H1 (cell line): ENCODE measurements around the gene ABCD2. TPM values are rescaled to one million over a fixed set of nuclear protein-coding genes. Genes with fewer than 3 reads are reported as not detected.

Source experiments
- CTCF ChIA-PET: fragments of 300-600 bp; sonication (Branson Sonifier 250); formaldehyde crosslinking; loops from one replicate; lab custom pipeline; 2021; ENCODE audit not compliant: partially characterized antibody; lab: Charles Lee
- POLR2A ChIA-PET: fragments of 300-600 bp; sonication (Branson Sonifier 250); formaldehyde crosslinking; loops from one replicate; lab custom pipeline; 2021; ENCODE audit warnings: inconsistent platforms; ENCODE audit not compliant: partially characterized antibody; lab: Charles Lee
- DNase-seq, 2 experiments: peaks; one replicate each; pipeline versions ENCODE4 v3.0.0 to v3.0.0-alpha.2; 2010 to 2022; ENCODE audit warnings: low spot score in 2 of 2, low read depth in 1 of 2, mixed read lengths in 1 of 2
- FAIRE-seq: peaks from 2 replicates; lab custom pipeline; 2011; peaks lifted over from hg19 to GRCh38; lab: Jason Lieb, UNC
- H2AFZ ChIP-seq: 2 replicates; pipeline ENCODE4 v1.8.1; 2012; ENCODE audit warnings: low read length, inconsistent platforms
- H2AK5ac ChIP-seq: 2 replicates; pipeline ENCODE4 v1.6.1; 2013; ENCODE audit warnings: low read depth, low read length
- H2BK120ac ChIP-seq: replicated peaks from 2 replicates; pipeline ENCODE3; 2013; ENCODE audit warnings: low read depth, low read length, inconsistent platforms
- H2BK12ac ChIP-seq: 2 replicates; pipeline ENCODE4 v1.6.1; 2013; ENCODE audit warnings: low read depth, low read length
- H2BK15ac ChIP-seq: 2 replicates; pipeline ENCODE4 v1.6.1; 2013; ENCODE audit warnings: low read length
- H2BK20ac ChIP-seq: 2 replicates; pipeline ENCODE4 v1.6.1; 2013; ENCODE audit warnings: low read length
- H2BK5ac ChIP-seq: 2 replicates; pipeline ENCODE4 v1.6.1; 2013; ENCODE audit warnings: low read depth, low read length
- H3K14ac ChIP-seq: 2 replicates; pipeline ENCODE4 v1.6.1; 2013; ENCODE audit warnings: inconsistent platforms; ENCODE audit not compliant: insufficient read length
- H3K18ac ChIP-seq: 2 replicates; pipeline ENCODE4 v1.6.1; 2013; ENCODE audit warnings: low read length; ENCODE audit errors: extremely low read depth
- H3K23ac ChIP-seq: 2 replicates; pipeline ENCODE4 v1.6.1; 2013; ENCODE audit warnings: inconsistent platforms; ENCODE audit not compliant: insufficient read length
- H3K23me2 ChIP-seq: 2 replicates; pipeline ENCODE4 v1.6.1; 2013; ENCODE audit warnings: low read depth, low read length
- H3K27ac ChIP-seq: 2 replicates; pipeline ENCODE4 v1.6.1; 2011; ENCODE audit warnings: low read depth, low read length, inconsistent platforms
- H3K27me3 ChIP-seq, 4 experiments: replicated peaks in 1 of 4; 1 replicate in 1 of 4; 2 replicates in 3 of 4; pipeline versions ENCODE4 v1.6.1 to v1.8.1; 2011 to 2013; ENCODE audit warnings: low read length in 3 of 4, mild to moderate bottlenecking in 3 of 4, inconsistent platforms in 2 of 4, mixed read lengths in 2 of 4, moderate library complexity in 1 of 4; ENCODE audit not compliant: control insufficient read depth in 3 of 4, insufficient read depth in 3 of 4; ENCODE audit errors: extremely low read depth in 1 of 4
- H3K36me3 ChIP-seq, 4 experiments: 2 replicates each; pipeline versions ENCODE4 v1.6.1 to v1.8.1; 2011 to 2013; ENCODE audit warnings: mild to moderate bottlenecking in 4 of 4, low read length in 3 of 4, moderate library complexity in 2 of 4, control low read depth in 1 of 4, inconsistent platforms in 1 of 4; ENCODE audit not compliant: insufficient read depth in 4 of 4, control insufficient read depth in 2 of 4
- H3K4ac ChIP-seq: replicated peaks from 2 replicates; pipeline ENCODE3; 2013; ENCODE audit warnings: low read length, low read depth, mixed read lengths, inconsistent platforms; ENCODE audit not compliant: insufficient read length
- H3K4me1 ChIP-seq, 4 experiments: replicated peaks in 1 of 4; 1 replicate in 1 of 4; 2 replicates in 3 of 4; pipeline versions ENCODE4 v1.6.1 to v1.8.1; 2011 to 2013; ENCODE audit warnings: low read length in 3 of 4, inconsistent platforms in 2 of 4, mixed read lengths in 1 of 4; ENCODE audit not compliant: insufficient read depth in 4 of 4, control insufficient read depth in 3 of 4
- H3K4me2 ChIP-seq, 2 experiments: 2 replicates each; pipeline versions ENCODE4 v1.6.1 to v1.8.1; 2011 to 2013; ENCODE audit warnings: low read depth in 2 of 2, low read length in 2 of 2, control low read depth in 1 of 2, inconsistent platforms in 1 of 2, mild to moderate bottlenecking in 1 of 2; ENCODE audit not compliant: insufficient read depth in 1 of 2
- H3K4me3 ChIP-seq, 4 experiments: fragments of 200-600, 300-600 bp in 1 of 4; sonication (generic), shearing (Covaris generic), sonication (Bioruptor Twin) in 1 of 4; 2 replicates each; pipeline versions ENCODE4 v1.5.1 to v1.8.1; 2011 to 2016; ENCODE audit warnings: low read length in 4 of 4, low read depth in 3 of 4, control low read depth in 2 of 4, inconsistent platforms in 2 of 4, mild to moderate bottlenecking in 2 of 4, mixed read lengths in 1 of 4, moderate library complexity in 1 of 4; ENCODE audit not compliant: insufficient read depth in 2 of 4; ENCODE audit errors: extremely low read depth in 1 of 4
- H3K56ac ChIP-seq: replicated peaks from 2 replicates; pipeline ENCODE3; 2013; ENCODE audit warnings: low read depth, mild to moderate bottlenecking, mixed read lengths, low read length, inconsistent platforms; ENCODE audit not compliant: insufficient read length
- H3K79me1 ChIP-seq: 2 replicates; pipeline ENCODE4 v1.6.1; 2013; ENCODE audit warnings: low read depth, low read length, control low read depth
- H3K79me2 ChIP-seq, 2 experiments: 2 replicates each; pipeline versions ENCODE4 v1.6.1 to v1.8.1; 2012 to 2013; ENCODE audit warnings: low read length in 2 of 2, mild to moderate bottlenecking in 2 of 2, inconsistent platforms in 1 of 2; ENCODE audit not compliant: insufficient read depth in 2 of 2, control insufficient read depth in 1 of 2
- H3K9ac ChIP-seq, 4 experiments: replicated peaks in 1 of 4; 1 replicate in 1 of 4; 2 replicates in 3 of 4; pipeline versions ENCODE4 v1.6.1 to v1.8.1; 2011 to 2013; ENCODE audit warnings: low read depth in 3 of 4, low read length in 3 of 4, control low read depth in 2 of 4, mild to moderate bottlenecking in 2 of 4, moderate library complexity in 2 of 4, inconsistent platforms in 1 of 4; ENCODE audit errors: extremely low read depth in 1 of 4
- H3K9me3 ChIP-seq, 2 experiments: 2 replicates each; pipeline versions ENCODE4 v1.6.1 to v1.8.1; 2012 to 2013; ENCODE audit warnings: mild to moderate bottlenecking in 2 of 2, moderate library complexity in 2 of 2, control low read depth in 1 of 2, inconsistent platforms in 1 of 2, low read depth in 1 of 2, low read length in 1 of 2, mixed read lengths in 1 of 2; ENCODE audit not compliant: insufficient read depth in 2 of 2
- H4K20me1 ChIP-seq, 2 experiments: replicated peaks in 1 of 2; 2 replicates each; pipeline versions ENCODE3 to v1.8.1; 2011 to 2013; ENCODE audit warnings: inconsistent platforms in 2 of 2, low read length in 2 of 2, mild to moderate bottlenecking in 1 of 2; ENCODE audit not compliant: insufficient read depth in 2 of 2, control insufficient read depth in 1 of 2
- H4K5ac ChIP-seq: 2 replicates; pipeline ENCODE4 v1.6.1; 2013; ENCODE audit warnings: low read length, low read depth, mixed read lengths, inconsistent platforms; ENCODE audit not compliant: insufficient read length
- H4K8ac ChIP-seq: 2 replicates; pipeline ENCODE4 v1.8.0; 2013; ENCODE audit warnings: mild to moderate bottlenecking, moderate library complexity, low read length, inconsistent platforms; ENCODE audit not compliant: insufficient read depth; ENCODE audit errors: extremely low read depth
- H4K91ac ChIP-seq: replicated peaks from 2 replicates; pipeline ENCODE3; 2013; ENCODE audit warnings: low read length, mixed read lengths, inconsistent platforms; ENCODE audit not compliant: insufficient read length
- BCL11A ChIP-seq, 2 experiments: IDR thresholded peaks; one replicate each; pipeline ENCODE4 v1.6.1; 2011; ENCODE audit warnings: low read depth in 2 of 2, low read length in 2 of 2, mild to moderate bottlenecking in 2 of 2
- CHD1 ChIP-seq: IDR thresholded peaks from 2 replicates; pipeline ENCODE4 v1.6.1; 2012; ENCODE audit warnings: low read depth, low read length, improper control_type of control experiment
- FOSL1 ChIP-seq: IDR thresholded peaks from 2 replicates; pipeline ENCODE4 v1.6.1; 2011; ENCODE audit warnings: mild to moderate bottlenecking, low read depth, low read length, moderate library complexity; ENCODE audit not compliant: insufficient read depth
- GABPA ChIP-seq: IDR thresholded peaks from 2 replicates; pipeline ENCODE4 v1.6.1; 2011; ENCODE audit warnings: mild to moderate bottlenecking, low read length, moderate library complexity, borderline replicate concordance; ENCODE audit not compliant: insufficient read depth
- KDM1A ChIP-seq: fragments of 200-600, 300-600 bp; sonication (generic); IDR thresholded peaks from 2 replicates; pipeline ENCODE4 v1.7.1; 2016; ENCODE audit warnings: mild to moderate bottlenecking, low read length, borderline replicate concordance
- SIRT6 ChIP-seq: IDR thresholded peaks from one replicate; pipeline ENCODE4 v1.7.1; 2012; ENCODE audit warnings: low read length, inconsistent platforms
- TAF1 ChIP-seq: IDR thresholded peaks from 2 replicates; pipeline ENCODE4 v1.6.1; 2011; ENCODE audit warnings: mild to moderate bottlenecking, low read depth, low read length
- TCF12 ChIP-seq: IDR thresholded peaks from 2 replicates; pipeline ENCODE4 v1.6.1; 2011; ENCODE audit warnings: low read depth, mild to moderate bottlenecking, low read length
- YY1 ChIP-seq: IDR thresholded peaks from 2 replicates; pipeline ENCODE4 v1.6.1; 2011; ENCODE audit warnings: low read depth, mild to moderate bottlenecking, low read length
- WGBS, 2 experiments: shearing (Covaris generic) in 1 of 2; methylation state at CpG; one replicate each; pipeline versions ENCODE4 v1.1.6 to v1.1.7; 2013 to 2015; ENCODE audit warnings: low lambda C conversion rate in 2 of 2, mixed read lengths in 2 of 2, inconsistent platforms in 1 of 2, low coverage in 1 of 2, missing lambda C conversion rate in 1 of 2; ENCODE audit not compliant: insufficient replicate concordance in 2 of 2, insufficient coverage in 1 of 2, insufficient read length in 1 of 2; ENCODE audit errors: extremely low coverage in 1 of 2, missing lambda C conversion rate in 1 of 2; 5-methylcytosine and 5-hydroxymethylcytosine counted together
- polyA plus RNA-seq, 7 experiments: library from polyadenylated mRNA; depleted of rRNA in 3 of 7; stranded (reverse) in 5 of 7; unstranded in 2 of 7; fragments of >200 nt in 5 of 7; fragments of 200-250 nt in 2 of 7; gene quantifications; 1 replicate in 5 of 7; 2 replicates in 1 of 7; 4 replicates in 1 of 7; pipeline versions ENCODE4 v1.2.1 to v1.2.3, GENCODE V29; 2011 to 2013; ENCODE audit warnings: missing spikeins in 2 of 7, mixed read lengths in 2 of 7
- total RNA-seq: library from RNA; stranded (reverse); fragmentation: NEBNext Ultra II Directional; extraction: Animal tissue kit (Norgen Biotek cat#: 25700); gene quantifications from 2 replicates; pipeline ENCODE4 v1.2.1, GENCODE V29; 2021

Gene ABCD2
- total and polyA plus RNA-seq, 2 of the 8 experiments (the other 6 are each of a cell fraction or from before 2014, with no cell fraction given): not detected

GRCh38 chr12:39610436-39611025 lies 9.1 kb downstream of the ABCD2 start:
- Histone ChIP-seq H3K23me2 (no peaks in the 10 kb centered on the region; the same call in 1 of the 2 replicates), H3K27ac (no peak overlapping the region), H4K91ac (no peak overlapping the region), H3K79me1 (no peaks in the 10 kb centered on the region), H2BK5ac (no peak overlapping the region), H4K20me1 (no peaks in the 10 kb centered on the region), H2AFZ (no peak overlapping the region), H2BK15ac (no peak overlapping the region), H3K56ac (no peak overlapping the region), H3K18ac (no peak overlapping the region), H2AK5ac (no peak overlapping the region), H3K27me3 (no peaks in the 10 kb centered on the region), H3K4me3 (no peak overlapping the region), H4K8ac (no peak overlapping the region), H2BK20ac (no peak overlapping the region), H2BK12ac (no peak overlapping the region), H3K14ac (no peak overlapping the region), H3K9me3 (no peaks in the 10 kb centered on the region), H2BK120ac (no peak overlapping the region), H4K5ac (no peak overlapping the region), H3K4me2 (no peak overlapping the region), H3K36me3 (no peaks in the 10 kb centered on the region), H3K23ac (no peak overlapping the region), H3K79me2 (no peaks in the 10 kb centered on the region), H3K4me1 (no peaks in the 10 kb centered on the region; a peak in 1 of 7 replicates), H3K9ac (no peak overlapping the region), H3K4ac (no peak overlapping the region)
- FAIRE-seq: no peak
- no peak for DNase-seq
- CTCF ChIA-PET: no interaction called here
- POLR2A ChIA-PET: no interaction called here
- 95% methylated on average over 1 of the region's 1 CpG; no CpG with 5 or more reads in 1 of the 2 experiments for WGBS, 2 experiments
- TF ChIP-seq KDM1A (no peak), TCF12 (no peak), GABPA (no peak), TAF1 (no peak), SIRT6 (no peak), FOSL1 (no peak), CHD1 (no peak), YY1 (no peak), BCL11A (IDR thresholded peaks at IDR 0.05; ENCODE audit: low read depth in 2 of 2, low read length in 2 of 2) (no peak)
